Upper lobe of left lung (tissue), 4 donors: Measurements from ENCODE around the gene NES.

ENCODE experiments used
- CTCF ChIP-seq, 6 experiments: fragments of 450-650 bp in 4 of 6; fragments of 200-600 bp in 2 of 6; sonication (generic) in 2 of 6; IDR thresholded peaks; one replicate each; pipeline ENCODE4 v1.5.1; 2016 to 2019; ENCODE audit warnings: antibody characterized with exemption in 6 of 6
- POLR2A ChIP-seq, 4 donors: fragments of 450-650 bp; IDR thresholded peaks; one replicate each; pipeline ENCODE4 v1.5.1; 2016 to 2017; ENCODE audit warnings: antibody characterized with exemption in 4 of 4, mild to moderate bottlenecking in 2 of 4
- POLR2AphosphoS5 ChIP-seq, 2 donors: sonication (generic); formaldehyde crosslinking; IDR thresholded peaks; one replicate each; pipeline ENCODE4 v1.5.1; 2017; ENCODE audit warnings: antibody characterized with exemption in 2 of 2

- TF ChIP-seq CTCF (IDR thresholded peaks at IDR 0.05): no peak
- TF ChIP-seq POLR2A (IDR thresholded peaks at IDR 0.05): no peak
- no peak for TF ChIP-seq POLR2AphosphoS5 (IDR thresholded peaks at IDR 0.05)
Measured at GRCh38 chr1:156673387-156674121, 3.7 kb downstream of the NES start.
